OCI-M1 (cell line): ENCODE data around the gene LACRT.
"Not testable (repeated sequence)": the region's sequence is repeated elsewhere in the genome, so short reads cannot be mapped to it uniquely, and the experiment has no call there.

Source experiments
- DNase-seq: peaks from one replicate; lab custom pipeline; 2025; lab: John Stamatoyannopoulos, UW

The LACRT gene

DNA sequence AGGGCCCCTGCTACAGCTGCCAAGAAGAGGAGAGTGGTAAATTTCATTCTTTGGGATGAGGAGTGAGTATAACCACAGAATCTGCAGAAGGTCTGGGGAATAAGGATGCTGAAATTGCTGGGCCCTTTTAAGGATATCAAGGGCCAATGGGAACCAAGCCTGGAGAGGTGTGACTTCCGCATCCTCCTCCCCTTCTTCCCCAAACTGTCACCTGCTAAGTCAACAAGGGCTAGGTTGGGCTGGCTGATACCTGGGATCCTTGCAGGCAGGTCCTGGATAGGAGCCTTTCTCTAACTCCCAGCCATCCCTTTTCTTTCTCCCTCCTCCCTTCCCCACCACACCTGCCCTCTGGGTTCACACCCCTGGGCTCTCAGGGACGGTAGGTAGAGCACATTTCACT, at the start of gene LACRT:
Gene LACRT, minus strand, starts transcription at position 101 of the 400 bp plus-strand sequence. Its CDS starts 54 bp downstream, at position 47.
- no peak for DNase-seq

DNA sequence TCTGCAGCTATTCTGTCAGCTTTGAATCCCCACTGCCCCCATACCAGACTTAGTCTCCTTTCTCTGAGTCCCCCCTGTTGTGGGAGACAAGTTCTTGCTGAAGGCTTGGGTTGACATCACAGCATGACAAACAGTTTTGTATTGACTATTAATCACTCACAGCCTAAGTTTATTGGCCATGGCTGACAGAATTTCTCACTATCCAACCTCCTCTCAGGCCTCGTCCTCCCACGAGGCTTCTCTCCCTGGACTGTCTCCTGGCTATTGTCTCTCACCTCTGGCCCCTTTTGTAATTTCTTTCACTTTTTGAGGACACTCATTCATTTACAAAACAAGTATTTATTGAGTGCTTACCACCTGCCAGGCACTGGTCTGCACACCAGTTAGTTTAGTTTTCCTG, 48.7 kb upstream of the LACRT start:
- DNase-seq = no peak

DNA sequence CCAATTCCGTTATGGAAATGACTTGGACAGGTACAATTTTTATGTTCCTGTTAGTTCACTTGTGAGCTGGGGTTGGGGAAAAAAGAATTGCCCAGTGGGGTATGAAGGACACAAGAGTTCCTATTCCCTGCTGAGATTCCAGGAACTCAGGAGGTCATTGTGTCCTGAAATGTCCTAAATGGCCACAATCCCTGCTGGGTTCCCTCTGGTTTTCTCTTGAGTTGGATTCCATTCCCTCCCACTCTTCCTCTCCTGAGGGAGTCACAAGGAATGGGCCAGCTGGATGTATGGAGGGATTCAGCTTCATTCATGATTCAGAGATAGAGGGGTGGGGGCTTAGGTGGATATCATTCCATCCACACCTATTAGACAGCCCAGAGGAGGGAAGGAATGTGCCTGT, 48.0 kb upstream of the LACRT start:
- DNase-seq = no peak

DNA sequence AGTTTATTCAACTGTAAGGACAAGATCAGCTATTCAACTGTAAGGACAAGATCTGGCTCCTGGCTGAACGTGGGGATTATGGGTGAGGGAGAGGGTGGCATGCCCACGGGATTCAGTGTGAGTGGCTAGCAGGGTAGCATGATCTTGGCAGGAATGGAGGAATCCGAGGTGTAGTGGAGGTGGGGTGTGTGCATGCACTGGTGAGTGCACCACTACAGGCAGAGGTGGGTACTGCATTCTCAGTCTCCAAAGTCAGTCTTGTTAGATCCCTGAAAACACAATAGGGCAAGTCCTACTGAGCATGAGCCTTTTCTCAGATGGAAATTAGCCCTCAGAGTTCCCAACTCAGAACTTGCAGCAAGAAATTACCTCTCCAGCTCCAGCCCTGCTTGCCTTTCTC, 45.7 kb upstream of the LACRT start:
- DNase-seq = peak; percentile 59

DNA sequence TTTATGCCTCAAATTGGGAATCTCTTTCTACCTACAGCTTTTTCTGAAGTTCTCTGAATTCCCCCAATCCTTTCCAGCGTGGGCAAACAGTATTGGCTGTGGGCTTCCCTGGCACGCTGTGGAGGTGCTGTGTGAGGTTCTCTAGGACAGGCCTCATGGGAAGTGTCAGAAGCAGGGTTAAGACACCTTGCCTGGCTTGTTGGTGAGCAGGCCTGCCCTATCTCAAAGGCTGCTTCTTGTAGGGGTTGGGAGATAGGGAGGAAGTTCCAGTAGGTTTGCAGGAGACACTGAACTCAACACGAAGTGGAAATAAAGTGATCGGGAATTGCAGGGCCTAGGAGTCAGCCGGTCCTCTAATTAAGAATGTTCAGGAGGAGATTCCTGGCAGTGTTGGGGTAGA, 43.4 kb upstream of the LACRT start:
- DNase-seq = no peak

- no peak for DNase-seq
These were observed 33.2 kb upstream of the LACRT start for GRCh38 chr12:54667945-54668344.

GRCh38 chr12:54666008-54666407, 31.3 kb upstream of the LACRT start:
- DNase-seq = no peak

DNA sequence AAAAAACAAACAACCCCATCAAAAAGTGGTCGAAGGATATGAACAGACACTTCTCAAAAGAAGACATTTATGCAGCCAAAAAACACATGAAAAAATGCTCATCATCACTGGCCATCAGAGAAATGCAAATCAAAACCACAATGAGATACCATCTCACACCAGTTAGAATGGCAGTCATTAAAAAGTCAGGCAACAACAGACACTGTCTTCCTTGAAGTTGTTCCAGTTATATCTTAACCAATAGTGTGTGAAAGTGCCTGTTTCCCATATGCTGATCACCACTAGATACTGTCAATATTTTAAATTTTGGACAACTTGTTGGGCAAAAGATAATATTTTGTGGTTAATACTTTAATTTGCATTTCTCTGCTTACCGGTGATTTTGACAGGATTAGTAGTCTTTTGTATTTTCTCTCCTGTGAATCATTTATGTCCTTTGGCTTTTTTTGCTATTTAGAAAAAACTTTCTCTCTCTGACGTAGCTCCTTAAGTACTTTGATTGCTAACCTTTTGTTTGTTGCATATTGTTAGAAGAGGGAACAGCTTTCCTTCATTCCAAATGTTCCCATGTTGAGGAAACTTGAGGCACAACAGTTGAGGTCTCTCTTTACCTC, 30.4 kb upstream of the LACRT start:
- not testable (repeated sequence) for DNase-seq

- no peak for DNase-seq
These were observed 28.9 kb upstream of the LACRT start for GRCh38 chr12:54663603-54664002.

DNA sequence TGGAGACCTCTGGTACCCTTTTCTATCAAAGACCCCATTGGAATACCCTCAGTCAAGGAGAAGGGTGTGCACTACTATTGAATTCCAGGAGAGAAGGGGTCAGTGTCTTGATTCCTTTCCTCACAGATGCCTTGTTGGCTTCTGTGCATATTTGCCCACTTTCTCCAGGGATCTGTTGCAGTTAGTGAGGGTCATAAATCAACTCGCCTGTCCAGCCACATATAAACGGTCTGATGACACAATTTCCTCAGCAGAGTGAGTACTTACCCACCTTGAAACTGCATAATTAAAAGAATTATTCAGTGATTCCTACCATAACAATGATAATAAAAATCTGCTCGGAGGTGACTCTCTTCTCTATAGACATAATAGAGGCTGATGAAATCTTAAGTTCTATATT, 27.3 kb upstream of the LACRT start:
- no peak for DNase-seq

- no peak for DNase-seq
These were observed 26.4 kb upstream of the LACRT start for GRCh38 chr12:54661048-54661447.

GRCh38 chr12:54660320-54660962, 25.7 kb upstream of the LACRT start:
- no peak for DNase-seq

- peak; percentile 78 for DNase-seq
These were observed 23.9 kb upstream of the LACRT start for GRCh38 chr12:54658306-54659264.

GRCh38 chr12:54657105-54657607, 22.5 kb upstream of the LACRT start:
- no peak for DNase-seq

DNA sequence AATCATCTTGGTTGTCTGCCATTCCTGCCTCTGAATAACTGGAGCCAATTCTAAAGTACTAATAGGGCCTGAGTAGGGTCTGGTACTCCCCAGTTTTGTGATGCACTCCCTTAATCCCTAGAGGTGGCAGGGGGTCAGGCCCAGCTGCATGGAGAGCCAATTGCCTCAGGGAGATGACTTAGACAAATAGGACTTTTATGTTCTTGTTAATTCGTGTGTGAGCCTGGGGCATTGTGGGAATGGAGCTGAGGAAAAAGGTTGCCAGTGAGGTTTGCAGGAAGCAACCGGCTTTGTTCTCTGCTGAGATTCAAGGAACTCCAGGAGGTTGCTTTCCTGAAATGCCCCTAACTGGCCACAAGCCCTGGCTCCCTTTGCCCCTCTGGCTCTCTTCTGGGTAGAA, 20.2 kb upstream of the LACRT start:
- no peak for DNase-seq

DNA sequence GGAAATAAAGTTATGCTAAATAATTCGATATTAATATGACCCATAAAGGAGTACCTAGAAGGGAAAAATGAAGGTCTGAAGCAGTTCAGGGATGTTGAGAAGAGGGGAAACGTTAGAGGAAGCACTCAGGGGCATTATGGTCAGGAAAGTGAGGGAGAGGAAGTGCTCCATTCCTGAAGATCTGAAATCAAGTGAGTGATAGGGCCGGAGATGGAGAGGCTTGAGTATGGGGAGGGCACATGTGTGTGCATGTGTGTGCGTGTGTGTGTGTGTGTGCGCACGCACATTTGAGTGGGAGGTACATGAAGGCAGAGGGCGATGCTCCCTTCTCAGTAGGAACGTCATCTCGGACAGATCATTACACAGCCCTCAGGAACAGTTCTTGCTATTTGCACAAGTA, 18.3 kb upstream of the LACRT start:
- DNase-seq = no peak

- DNase-seq = no peak
These were observed 16.2 kb upstream of the LACRT start for GRCh38 chr12:54650889-54651288.

DNA sequence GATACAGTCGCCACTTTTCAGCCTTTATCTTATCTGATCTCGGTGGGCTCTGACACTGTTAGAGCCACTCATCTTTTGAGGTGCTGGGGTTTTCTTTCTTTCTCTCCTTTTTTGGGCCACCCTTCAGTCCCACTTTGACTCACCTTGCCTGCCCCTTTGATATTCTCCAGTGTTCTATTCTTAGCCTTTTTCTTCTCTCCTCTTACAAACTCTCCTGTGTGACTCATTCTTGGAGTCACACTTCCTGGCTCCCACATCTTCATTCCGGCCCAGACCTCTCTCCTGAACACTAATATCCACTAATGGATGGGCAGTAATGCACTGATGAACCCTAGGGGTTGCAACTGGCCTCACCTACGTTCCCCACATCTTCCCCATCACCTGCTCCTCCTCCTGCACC, 15.7 kb upstream of the LACRT start:
- no peak for DNase-seq

GRCh38 chr12:54649825-54650224, 15.1 kb upstream of the LACRT start:
- DNase-seq = no peak

DNA sequence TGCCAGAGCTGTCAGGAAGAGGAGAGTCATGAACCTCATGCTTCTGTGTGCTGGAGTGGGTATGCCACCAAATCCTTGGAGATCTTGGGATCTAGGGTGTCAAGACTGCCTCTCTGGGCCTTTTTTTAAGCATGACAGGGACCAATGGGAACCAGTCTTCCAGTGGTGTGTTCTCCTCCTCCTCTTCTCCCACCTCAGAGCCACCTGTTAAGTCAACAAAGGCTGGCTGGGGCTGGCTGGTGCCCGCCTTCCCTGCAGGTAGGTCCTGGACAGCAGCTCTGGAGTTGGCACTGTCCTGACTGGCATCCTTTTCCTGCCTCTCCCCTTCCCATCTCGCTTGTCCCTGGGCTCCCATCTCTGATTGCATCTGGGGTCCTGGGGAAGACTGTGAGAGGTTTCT, 13.6 kb upstream of the LACRT start, which contains the start of gene DCD:
Gene DCD, minus strand, starts transcription at position 101 of the 400 bp plus-strand sequence. Its CDS starts 62 bp downstream, at position 39.
- no peak for DNase-seq

GRCh38 chr12:54641554-54641953, 6.9 kb upstream of the LACRT start:
- DNase-seq = no peak

DNA sequence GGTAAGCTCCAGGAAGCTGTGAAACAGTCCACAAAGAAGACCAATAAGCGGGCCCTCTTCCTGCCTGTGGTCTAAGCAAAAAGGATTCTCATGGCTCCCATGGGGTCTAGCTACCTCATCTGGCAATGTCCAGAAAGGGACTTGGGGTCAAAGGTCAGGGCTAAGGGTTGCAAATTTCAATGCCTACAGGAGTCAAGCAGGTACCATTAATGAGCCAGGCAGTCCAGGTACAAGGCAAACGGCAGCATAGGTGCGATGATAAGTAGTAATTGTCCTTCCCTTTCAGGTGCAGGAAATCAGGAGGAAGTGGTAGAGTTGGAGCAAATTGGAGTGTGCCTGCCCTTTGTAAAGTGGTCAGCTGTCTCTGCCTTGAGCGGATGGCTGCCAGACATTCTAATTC, 6.4 kb upstream of the LACRT start:
- no peak for DNase-seq

- not testable (repeated sequence) for DNase-seq
These were observed 4.4 kb upstream of the LACRT start for GRCh38 chr12:54639112-54639511.
